SIG-M5 treated with dmso at 0.1 percent for 504 hours (cell line): ENCODE results near the gene SVOP.
A peak's percentile ranks its signal among the peaks of the same experiment; 100 is the strongest.

Experiments
- DNase-seq: peaks from one replicate; lab custom pipeline; 2025; ENCODE audit not compliant: unreplicated experiment; lab: John Stamatoyannopoulos, UW

The SVOP gene

GRCh38 chr12:108980831-108981618, 39.8 kb downstream of the SVOP start:
- DNase-seq = no peak

- no peak for DNase-seq
Observed at GRCh38 chr12:108977360-108977759, 43.5 kb downstream of the SVOP start.

GRCh38 chr12:108975024-108975593, 45.8 kb downstream of the SVOP start:
- DNase-seq = no peak

DNA sequence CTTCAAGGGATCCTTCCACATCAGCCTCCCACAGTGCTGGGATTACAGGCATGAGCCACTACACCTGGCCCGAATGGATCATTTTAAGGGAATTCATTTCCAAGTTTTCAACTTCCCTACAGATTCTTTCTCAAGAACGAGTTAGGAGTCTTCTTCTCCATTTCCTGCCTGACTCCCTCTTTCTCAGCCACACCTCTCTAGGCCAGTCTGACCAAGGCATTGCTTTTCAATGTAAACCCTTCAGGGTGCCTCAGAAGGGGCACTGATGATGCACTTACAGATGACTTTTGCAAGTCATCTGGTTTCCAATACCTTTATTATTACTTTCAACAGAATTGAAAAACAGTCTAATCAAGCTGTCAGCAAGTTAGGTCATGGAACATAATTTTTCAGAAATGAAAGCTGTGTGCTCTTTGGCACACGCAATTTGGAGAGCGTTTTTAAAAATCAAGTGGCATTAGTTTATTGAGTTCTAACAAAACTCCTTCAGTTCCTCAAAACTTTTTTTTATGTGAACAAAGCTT, 47.2 kb downstream of the SVOP start:
- DNase-seq = no peak

DNA sequence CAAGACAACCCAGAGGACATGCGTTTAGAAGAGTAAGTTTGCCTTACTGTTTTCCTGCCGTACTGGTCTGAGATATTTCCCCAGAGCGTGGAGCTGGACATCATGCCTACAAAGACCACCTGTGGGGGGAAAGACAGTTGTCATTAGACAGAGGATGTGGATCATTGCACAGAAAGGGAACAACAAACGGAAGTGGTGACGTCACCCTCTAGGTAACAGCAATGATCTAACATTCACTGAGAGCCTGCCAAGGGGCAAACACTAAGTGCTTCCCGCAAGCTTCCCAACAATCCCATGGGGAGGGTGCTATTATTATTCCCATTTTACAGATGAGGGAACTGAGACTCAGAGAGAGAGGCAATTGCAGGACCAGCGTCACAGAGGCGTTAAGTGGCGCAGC, 48.5 kb downstream of the SVOP start:
- no peak for DNase-seq

GRCh38 chr12:108969622-108970021, 51.2 kb downstream of the SVOP start:
- DNase-seq = no peak

- peak; percentile 15 for DNase-seq
Observed at GRCh38 chr12:108967869-108968540, 52.9 kb downstream of the SVOP start.

GRCh38 chr12:108966378-108967151, 54.3 kb downstream of the SVOP start:
- no peak for DNase-seq

- DNase-seq = no peak
Observed at GRCh38 chr12:108965886-108966285, 55.0 kb downstream of the SVOP start.

GRCh38 chr12:108964371-108965352, 56.2 kb downstream of the SVOP start:
- no peak for DNase-seq

DNA sequence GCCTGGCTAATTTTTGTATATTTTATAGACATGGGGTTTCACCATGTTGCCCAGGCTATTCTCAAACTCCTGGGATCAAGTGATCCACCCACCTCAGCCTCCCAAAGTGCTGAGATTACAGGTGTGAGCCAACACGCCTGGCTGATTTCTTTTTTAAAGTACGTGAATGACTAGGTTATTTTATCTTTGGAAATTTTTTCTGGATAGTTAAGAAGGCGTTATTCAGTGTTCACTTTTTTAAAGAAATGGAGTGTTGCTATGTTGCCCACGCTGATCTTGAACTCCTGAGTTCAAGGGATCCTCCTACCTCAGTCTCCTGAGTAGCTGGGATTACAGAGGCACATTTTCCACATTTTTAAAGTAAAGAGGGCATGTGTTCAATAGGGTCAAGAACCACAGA, 58.6 kb downstream of the SVOP start:
- DNase-seq = no peak

DNA sequence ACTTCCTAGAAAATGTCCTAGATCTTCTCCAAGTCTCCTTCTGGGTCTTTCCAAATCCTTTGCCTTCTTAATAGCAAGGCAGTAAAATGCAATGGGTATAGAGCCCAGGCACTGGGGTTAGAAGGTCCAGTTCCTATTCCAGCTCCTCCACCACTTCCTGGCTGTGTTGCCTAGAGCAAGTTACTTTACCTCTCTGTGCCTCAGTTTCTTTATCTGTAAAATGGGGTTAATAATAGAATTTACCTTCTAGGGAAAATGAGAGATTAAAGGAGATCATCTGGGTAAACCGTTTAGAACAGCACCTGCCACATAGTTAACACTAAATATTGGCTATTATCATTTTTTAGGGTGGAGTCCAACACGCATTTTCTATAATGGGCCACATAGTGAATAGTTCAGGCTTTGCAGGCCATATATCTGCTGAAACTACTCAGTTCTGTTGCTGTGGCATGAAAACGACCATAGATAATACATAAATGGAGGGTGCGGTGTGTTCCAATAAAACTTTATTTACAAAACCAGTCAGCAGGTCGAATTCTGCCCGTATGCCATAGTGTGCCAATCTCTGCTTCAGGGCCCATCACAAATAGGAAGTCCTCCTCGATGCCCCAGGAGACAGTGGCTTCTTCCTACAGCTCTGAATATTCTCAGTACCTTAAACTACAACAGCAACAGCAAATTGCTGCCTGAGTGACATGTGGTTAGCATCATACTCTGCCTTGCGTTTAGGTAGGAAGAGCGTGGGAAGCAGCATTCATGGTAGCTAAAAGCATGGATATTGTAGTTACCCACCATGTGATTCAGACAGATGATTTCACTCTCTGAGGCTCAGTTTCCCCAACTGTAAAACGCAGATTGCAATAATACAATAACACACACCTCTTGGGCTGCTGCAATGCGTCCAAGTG, 60.9 kb downstream of the SVOP start:
- no peak for DNase-seq

GRCh38 chr12:108955225-108955835, 65.5 kb downstream of the SVOP start:
- DNase-seq = no peak

DNA sequence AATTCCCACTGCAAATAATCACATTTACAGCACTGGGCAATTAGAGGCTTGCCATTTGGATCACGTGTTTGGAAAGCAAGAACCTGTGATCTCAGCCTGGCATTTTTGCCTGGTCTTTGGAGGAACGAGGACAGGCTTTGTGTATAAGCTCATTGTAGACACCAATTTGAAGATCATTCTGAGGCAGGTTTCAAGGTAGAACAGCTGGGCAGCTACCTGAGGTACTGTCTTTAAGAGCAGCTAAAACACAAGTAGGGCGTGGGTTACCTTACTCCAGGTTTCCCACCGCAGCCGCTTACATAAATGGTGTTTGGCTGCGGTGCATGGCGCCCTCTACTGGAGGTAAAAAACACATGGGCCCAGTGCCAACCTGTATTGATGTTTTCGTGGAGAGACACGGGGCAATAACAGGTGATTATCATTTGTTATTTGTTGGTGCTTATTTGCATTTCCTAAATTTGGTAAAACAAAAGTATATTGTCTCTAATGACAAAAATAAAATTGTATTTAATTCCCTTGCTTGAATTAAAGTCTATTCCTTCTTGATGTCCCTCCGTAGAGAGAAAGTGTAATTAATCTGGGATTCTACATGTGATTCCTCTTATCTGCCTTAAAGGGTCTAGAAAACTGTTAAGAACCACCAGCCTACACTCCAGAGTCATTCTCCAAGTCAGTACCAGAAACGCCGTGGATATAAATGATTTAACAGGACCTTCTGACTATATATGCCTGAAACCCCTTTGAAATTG, 69.7 kb downstream of the SVOP start:
- peak; percentile 66 for DNase-seq

DNA sequence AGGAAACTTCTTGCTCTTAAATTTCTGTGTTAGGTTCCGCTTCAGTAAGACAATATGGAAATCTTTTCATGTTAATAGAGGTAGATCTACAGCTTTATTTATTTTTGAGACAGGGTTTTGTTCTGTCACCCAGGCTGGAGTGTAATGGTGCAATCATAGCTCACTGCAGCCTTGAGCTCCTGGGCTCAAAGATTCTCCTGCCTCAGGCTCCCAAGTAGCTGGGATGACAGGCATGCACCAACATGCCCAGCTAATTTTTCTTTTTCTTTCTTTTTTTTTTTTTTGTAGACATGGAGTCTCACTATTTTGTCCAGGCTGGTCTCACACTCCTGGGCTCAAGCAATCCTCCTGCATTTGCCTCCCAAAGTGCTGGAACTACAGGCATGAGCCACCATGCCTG, 70.9 kb downstream of the SVOP start:
- no peak for DNase-seq

DNA sequence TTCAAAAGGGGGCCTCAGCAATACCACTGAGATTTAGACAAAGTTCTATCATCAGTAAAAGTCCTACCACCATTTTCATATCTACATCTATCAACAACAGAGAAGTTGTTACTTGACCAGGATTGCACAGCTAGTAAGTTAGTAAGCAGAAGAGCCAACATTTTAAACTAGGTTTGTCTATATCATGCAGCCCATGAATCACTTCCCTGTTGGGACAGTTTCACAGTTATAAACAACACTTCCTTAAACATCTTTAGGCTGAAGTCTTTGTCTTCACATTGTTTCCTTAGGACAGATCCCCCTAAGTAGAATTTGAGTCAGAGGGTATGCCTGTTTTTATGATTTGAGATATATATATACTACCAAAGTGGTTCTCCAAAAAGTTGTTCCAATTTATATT, 72.5 kb downstream of the SVOP start:
- DNase-seq = peak; percentile 56

GRCh38 chr12:108947097-108947496, 73.8 kb downstream of the SVOP start:
- no peak for DNase-seq

GRCh38 chr12:108940138-108940537, 80.7 kb downstream of the SVOP start:
- no peak for DNase-seq
